22Rv1 (cell line): ENCODE data around the gene MAP4K2.

Source experiments
- H3K27ac ChIP-seq: fragments of 450-650 bp; 2 replicates; pipeline ENCODE4 v1.5.1; 2017
- ZFX ChIP-seq: fragments of 450-650 bp; IDR thresholded peaks from 2 replicates; pipeline ENCODE4 v1.6.1; 2017; ENCODE audit warnings: antibody characterized with exemption, borderline replicate concordance
- TF ChIP-seq, protein P1 (sequence below): fragments of 450-650 bp; IDR thresholded peaks from 2 replicates; pipeline ENCODE4 v1.5.1; 2017; ENCODE audit warnings: mild to moderate bottlenecking

MAP4K2 gene

DNA sequence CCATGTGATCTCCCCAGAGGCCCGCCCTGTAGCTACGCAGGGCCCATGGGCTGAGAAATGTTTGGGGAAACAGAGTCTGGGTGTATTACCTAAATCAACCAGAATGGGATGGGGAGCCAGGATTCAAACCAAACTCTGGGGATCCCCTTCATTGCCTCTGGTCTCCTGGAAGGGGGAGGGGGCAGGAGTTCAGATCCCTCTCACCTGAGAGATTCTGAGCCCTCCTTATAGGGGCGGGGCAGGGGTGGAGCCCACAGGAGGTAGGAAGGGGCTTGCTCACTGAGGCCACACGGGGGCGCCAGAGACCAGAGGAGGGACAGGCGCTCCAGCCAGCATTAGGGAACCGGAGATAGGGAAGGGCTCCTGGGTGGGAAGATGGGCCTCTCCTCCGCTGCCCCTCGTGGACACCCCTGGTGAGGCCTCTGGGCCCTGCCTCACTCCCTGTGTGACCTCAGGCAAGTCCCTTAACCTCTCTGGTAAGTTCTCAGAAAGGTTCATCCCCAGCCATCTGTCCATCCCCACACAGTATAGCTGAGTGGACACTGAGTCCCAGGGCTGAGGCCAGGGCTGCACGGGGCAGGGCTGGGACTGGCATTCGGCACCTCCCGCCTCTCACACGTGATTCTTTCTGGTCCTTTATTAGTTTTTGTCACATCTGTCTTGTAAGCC is 44.1 kb upstream of the MAP4K2 start:
- peak overlapping the region; percentile 82 for H3K27ac ChIP-seq
- no peak for TF ChIP-seq ZFX
- TF ChIP-seq, protein P1, sequence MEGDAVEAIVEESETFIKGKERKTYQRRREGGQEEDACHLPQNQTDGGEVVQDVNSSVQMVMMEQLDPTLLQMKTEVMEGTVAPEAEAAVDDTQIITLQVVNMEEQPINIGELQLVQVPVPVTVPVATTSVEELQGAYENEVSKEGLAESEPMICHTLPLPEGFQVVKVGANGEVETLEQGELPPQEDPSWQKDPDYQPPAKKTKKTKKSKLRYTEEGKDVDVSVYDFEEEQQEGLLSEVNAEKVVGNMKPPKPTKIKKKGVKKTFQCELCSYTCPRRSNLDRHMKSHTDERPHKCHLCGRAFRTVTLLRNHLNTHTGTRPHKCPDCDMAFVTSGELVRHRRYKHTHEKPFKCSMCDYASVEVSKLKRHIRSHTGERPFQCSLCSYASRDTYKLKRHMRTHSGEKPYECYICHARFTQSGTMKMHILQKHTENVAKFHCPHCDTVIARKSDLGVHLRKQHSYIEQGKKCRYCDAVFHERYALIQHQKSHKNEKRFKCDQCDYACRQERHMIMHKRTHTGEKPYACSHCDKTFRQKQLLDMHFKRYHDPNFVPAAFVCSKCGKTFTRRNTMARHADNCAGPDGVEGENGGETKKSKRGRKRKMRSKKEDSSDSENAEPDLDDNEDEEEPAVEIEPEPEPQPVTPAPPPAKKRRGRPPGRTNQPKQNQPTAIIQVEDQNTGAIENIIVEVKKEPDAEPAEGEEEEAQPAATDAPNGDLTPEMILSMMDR: peak; percentile 96

DNA sequence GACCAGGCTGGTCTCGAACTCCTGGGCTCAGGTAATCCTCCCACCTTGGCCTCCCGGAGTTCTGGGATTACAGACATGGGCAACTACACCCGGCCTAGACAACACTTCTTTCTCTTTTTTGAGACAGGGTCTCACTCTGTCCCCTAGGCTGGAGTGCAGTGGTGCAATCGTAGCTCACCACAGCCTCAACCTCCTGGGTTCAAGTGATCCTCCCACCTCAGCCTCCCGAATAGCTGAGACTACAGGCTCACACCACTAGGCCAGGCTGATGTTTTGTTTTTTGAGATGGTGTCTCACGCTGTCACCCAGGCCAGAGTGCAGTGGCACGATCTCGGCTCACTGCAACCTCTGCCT is 42.7 kb upstream of the MAP4K2 start:
- peak overlapping the region; percentile 82 for H3K27ac ChIP-seq

DNA sequence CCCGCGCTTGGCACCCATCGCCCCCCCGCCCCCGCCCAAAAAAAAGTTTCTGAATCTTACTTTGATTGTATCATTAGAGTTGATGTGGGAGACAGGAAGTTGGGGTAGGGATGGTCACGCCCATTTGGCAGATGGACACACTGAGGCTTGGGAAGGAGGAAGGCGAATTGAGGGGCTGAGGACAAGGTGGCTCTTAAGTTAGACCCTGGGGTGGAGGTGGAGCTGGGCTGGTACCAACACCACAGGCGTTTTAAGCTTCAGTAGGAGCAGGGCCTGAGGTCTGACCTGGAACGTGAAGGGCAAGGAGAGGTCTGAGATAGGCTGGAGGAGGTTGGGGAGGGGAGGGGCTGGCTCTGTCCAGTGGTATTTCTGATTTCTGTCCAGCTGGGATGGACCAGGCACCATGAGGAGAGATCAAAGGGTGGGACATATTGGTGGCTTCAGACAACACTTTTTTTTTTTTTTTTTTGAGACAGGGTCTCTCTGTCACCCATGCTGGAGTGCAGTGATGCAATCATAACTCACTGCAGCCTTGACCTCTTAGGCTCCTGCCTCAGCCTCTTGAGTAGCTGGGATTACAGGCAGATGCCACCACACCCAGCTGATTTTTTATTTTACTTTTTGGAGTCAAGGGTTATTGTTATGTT is 42.2 kb upstream of the MAP4K2 start:
- TF ChIP-seq ZFX: no peak
- TF ChIP-seq, protein P1: no peak
- H3K27ac ChIP-seq: peak overlapping the region; percentile 82

GRCh38 chr11:64844330-64845128 is 41.5 kb upstream of the MAP4K2 start, which contains the start of gene CDC42BPG:
Gene CDC42BPG, minus strand, starts transcription at chr11:64844653. Its CDS starts 84 bp downstream, at chr11:64844569.
- no peak for TF ChIP-seq ZFX
- TF ChIP-seq, protein P1: peak; percentile 87
- H3K27ac ChIP-seq: peak within 1 kb of the TSS; percentile 82

GRCh38 chr11:64843686-64844329 is 40.8 kb upstream of the MAP4K2 start:
- peak overlapping the region; percentile 82 for H3K27ac ChIP-seq
- TF ChIP-seq, protein P1: no peak
- TF ChIP-seq ZFX: no peak

GRCh38 chr11:64842851-64843685 is 40.1 kb upstream of the MAP4K2 start:
- H3K27ac ChIP-seq: peak overlapping the region; percentile 82
- TF ChIP-seq, protein P1: no peak
- no peak for TF ChIP-seq ZFX

- TF ChIP-seq, protein P1: no peak
- TF ChIP-seq ZFX: no peak
- H3K27ac ChIP-seq: peak overlapping the region; percentile 82
These were observed 39.3 kb upstream of the MAP4K2 start for GRCh38 chr11:64842366-64842759.
